Measurements from ENCODE around the gene PSD. TPM values are rescaled to one million over a fixed set of nuclear protein-coding genes. Genes with fewer than 3 reads are reported as not detected.
A peak's percentile ranks its signal among the peaks of the same experiment; 100 is the strongest.

The PSD gene
- polyA plus RNA-seq, 1 donor from 2014 or later = 68.8 TPM

GRCh38 chr10:102452672-102453340, 34.2 kb upstream of the PSD start:
- no peaks in the 10 kb centered on the region for H3K79me2 ChIP-seq (replicated peaks; ENCODE audit: insufficient read depth, low read length)
- H3K9ac ChIP-seq (ENCODE audit: low read length) = no peak overlapping the region
- no peaks in the 10 kb centered on the region for H3K9me2 ChIP-seq (ENCODE audit: insufficient read depth, low read length)
- H3K4me3 ChIP-seq (ENCODE audit: low read length) = no peak overlapping the region
- no peak overlapping the region for H3K4me2 ChIP-seq (ENCODE audit: low read length)
- H2AFZ ChIP-seq (ENCODE audit: low read depth, low read length) = no peak overlapping the region
- H3F3A ChIP-seq (ENCODE audit: insufficient read depth, low read length, poor library complexity, severe bottlenecking) = no peaks in the 10 kb centered on the region
- no peaks in the 10 kb centered on the region for H3K36me3 ChIP-seq (ENCODE audit: insufficient read depth, low read length)
- H3K27ac ChIP-seq (ENCODE audit: low read length) = no peak overlapping the region
- no peaks in the 10 kb centered on the region for H4K20me1 ChIP-seq (ENCODE audit: insufficient read depth)
- no peaks in the 10 kb centered on the region for H3K9me3 ChIP-seq (ENCODE audit: low read length)
- H3K27me3 ChIP-seq (ENCODE audit: insufficient read depth, low read depth, low read length) = no peaks in the 10 kb centered on the region
- TF ChIP-seq POLR2AphosphoS5 (IDR thresholded peaks at IDR 0.05) (no peak), TAF1 (IDR thresholded peaks at IDR 0.05; ENCODE audit: low read depth) (no peak), EP300 (conservative IDR thresholded peaks at IDR 0.05; ENCODE audit: poor library complexity, severe bottlenecking) (no peak), REST (IDR thresholded peaks at IDR 0.05; ENCODE audit: borderline replicate concordance) (no peak), MXI1 (conservative IDR thresholded peaks at IDR 0.05; ENCODE audit: poor library complexity, severe bottlenecking) (no peak)

DNA sequence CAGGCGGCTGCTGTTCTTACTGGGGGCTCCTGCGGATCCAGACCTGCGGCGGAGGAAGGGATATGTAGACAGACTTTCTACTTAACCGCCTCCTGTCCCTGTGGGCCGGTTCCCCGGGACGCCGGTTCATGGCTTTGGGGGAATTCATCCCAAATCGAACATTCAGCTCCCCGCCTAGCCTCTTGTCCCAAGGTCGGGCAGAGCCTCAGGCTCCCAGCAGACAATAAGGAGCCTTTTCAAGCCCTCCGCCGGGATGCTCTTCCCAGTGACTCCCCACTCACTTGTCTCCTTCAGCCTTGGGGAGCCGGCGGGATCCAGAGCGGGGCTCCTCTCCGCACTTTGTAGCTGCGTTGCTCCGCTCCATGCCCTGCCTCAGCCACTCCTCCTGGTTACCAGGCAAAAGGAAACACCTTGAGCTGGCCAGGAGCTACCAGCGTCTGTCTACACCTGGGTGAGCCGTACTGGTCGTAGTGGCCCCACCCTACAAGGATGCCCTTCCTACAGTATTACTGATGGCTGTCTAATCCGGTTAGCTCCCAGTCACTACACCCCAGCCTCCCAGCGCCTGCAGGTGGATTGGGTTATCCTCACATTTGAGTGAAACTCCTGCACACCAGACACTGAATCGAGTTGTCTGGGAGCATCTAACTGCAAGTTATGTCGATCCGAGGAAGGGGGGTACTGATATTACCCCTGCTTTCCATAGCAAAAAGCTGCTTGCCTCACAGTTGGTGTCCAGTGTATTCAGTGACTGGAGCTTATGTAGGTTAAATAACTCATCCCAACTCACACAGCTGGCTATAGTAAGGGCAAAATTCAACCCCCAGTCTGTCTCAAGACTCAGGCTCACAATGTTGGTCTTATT, 32.8 kb upstream of the PSD start, which contains the start of gene C10orf95:
Gene C10orf95 (minus strand): TSS at position 439 of the 865 bp plus-strand sequence. CDS start 450 bp downstream, outside the sequence.
- TF ChIP-seq TAF1 (IDR thresholded peaks at IDR 0.05; ENCODE audit: low read depth) = no peak
- TF ChIP-seq MXI1 (conservative IDR thresholded peaks at IDR 0.05; ENCODE audit: poor library complexity, severe bottlenecking) = no peak
- no peak for TF ChIP-seq SMC3 (conservative IDR thresholded peaks at IDR 0.05; ENCODE audit: poor library complexity)
- TF ChIP-seq, protein P1, sequence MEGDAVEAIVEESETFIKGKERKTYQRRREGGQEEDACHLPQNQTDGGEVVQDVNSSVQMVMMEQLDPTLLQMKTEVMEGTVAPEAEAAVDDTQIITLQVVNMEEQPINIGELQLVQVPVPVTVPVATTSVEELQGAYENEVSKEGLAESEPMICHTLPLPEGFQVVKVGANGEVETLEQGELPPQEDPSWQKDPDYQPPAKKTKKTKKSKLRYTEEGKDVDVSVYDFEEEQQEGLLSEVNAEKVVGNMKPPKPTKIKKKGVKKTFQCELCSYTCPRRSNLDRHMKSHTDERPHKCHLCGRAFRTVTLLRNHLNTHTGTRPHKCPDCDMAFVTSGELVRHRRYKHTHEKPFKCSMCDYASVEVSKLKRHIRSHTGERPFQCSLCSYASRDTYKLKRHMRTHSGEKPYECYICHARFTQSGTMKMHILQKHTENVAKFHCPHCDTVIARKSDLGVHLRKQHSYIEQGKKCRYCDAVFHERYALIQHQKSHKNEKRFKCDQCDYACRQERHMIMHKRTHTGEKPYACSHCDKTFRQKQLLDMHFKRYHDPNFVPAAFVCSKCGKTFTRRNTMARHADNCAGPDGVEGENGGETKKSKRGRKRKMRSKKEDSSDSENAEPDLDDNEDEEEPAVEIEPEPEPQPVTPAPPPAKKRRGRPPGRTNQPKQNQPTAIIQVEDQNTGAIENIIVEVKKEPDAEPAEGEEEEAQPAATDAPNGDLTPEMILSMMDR (IDR thresholded peaks at IDR 0.05; ENCODE audit: poor library complexity, severe bottlenecking) = no peak
- TF ChIP-seq POLR2AphosphoS5 (IDR thresholded peaks at IDR 0.05) = no peak
- no peak for TF ChIP-seq EP300 (conservative IDR thresholded peaks at IDR 0.05; ENCODE audit: poor library complexity, severe bottlenecking)
- H3K4me3 ChIP-seq (ENCODE audit: low read length) = peak within 1 kb of the TSS; percentile 79
- no peaks in the 10 kb centered on the region for H4K20me1 ChIP-seq (ENCODE audit: insufficient read depth)
- H3K9ac ChIP-seq (ENCODE audit: low read length) = peak within 1 kb of the TSS; percentile 79
- H3F3A ChIP-seq (ENCODE audit: insufficient read depth, low read length, poor library complexity, severe bottlenecking) = no peaks in the 10 kb centered on the region
- H3K9me3 ChIP-seq (ENCODE audit: low read length) = no peaks in the 10 kb centered on the region
- no peaks in the 10 kb centered on the region for H3K36me3 ChIP-seq (ENCODE audit: insufficient read depth, low read length)
- no peaks in the 10 kb centered on the region for H3K27me3 ChIP-seq (ENCODE audit: insufficient read depth, low read depth, low read length)
- H3K27ac ChIP-seq (ENCODE audit: low read length) = peak within 1 kb of the TSS; percentile 28
- peak within 1 kb of the TSS; percentile 48 for H3K4me2 ChIP-seq (ENCODE audit: low read length)
- H2AFZ ChIP-seq (ENCODE audit: low read depth, low read length) = no peak within 1 kb of the TSS
- no peaks in the 10 kb centered on the region for H3K79me2 ChIP-seq (replicated peaks; ENCODE audit: insufficient read depth, low read length)
- no peaks in the 10 kb centered on the region for H3K9me2 ChIP-seq (ENCODE audit: insufficient read depth, low read length)
